NCI-H1436 treated with DMSO at 0.1 percent for 48 hours (cell line): ENCODE data around the gene PORCN.
"Not testable (repeated sequence)": the region's sequence is repeated elsewhere in the genome, so short reads cannot be mapped to it uniquely, and the experiment has no call there.

Experiments used
- DNase-seq: peaks from one replicate; lab custom pipeline; 2025; lab: John Stamatoyannopoulos, UW

Gene PORCN

GRCh38 chrX:48540480-48540879 is 31.7 kb downstream of the PORCN start:
- DNase-seq: no peak

- no peak for DNase-seq
Measured at GRCh38 chrX:48541140-48541814, 32.5 kb downstream of the PORCN start.

- DNase-seq: no peak
Measured at GRCh38 chrX:48548871-48549270, 40.1 kb downstream of the PORCN start.

GRCh38 chrX:48555731-48556325 is 47.0 kb downstream of the PORCN start:
- DNase-seq: not testable (repeated sequence)

DNA sequence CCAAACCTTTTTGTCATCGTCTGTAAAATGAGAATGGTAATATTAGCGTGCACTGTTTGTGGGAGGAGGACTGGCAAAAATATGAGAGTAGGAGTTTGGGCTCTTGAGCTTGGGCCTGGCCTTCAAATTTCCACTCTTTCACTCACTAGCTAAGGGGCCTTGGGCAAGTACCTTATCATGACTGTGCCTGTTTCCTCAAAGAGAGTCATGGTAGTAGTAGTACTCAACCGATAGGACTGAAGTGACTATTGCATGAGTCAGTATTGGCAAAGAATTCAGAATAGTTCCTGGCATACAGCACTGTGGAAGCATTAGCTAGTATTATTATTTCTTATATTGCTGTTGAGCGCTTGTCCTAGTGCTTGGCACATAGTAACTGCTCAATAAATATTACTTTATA is 49.5 kb downstream of the PORCN start:
- no peak for DNase-seq

GRCh38 chrX:48559636-48560035 is 50.8 kb downstream of the PORCN start:
- DNase-seq: no peak

DNA sequence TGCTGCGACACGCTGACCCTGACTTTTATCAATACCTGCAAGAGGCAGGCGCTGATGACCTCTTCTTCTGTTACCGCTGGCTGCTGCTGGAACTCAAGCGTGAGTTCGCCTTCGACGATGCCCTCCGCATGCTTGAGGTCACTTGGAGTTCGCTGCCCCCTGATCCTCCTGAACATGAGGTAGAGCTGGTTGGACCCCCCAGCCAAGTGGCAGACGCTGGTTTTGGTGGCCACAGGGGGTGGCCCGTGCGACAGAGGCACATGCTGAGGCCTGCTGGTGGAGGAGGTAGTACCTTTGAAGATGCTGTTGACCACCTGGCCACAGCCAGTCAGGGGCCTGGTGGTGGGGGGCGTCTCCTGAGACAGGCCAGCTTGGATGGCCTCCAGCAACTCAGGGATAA is 51.3 kb downstream of the PORCN start:
- no peak for DNase-seq

- DNase-seq: no peak
Measured at GRCh38 chrX:48560681-48561080, 51.9 kb downstream of the PORCN start.

GRCh38 chrX:48569958-48570357 is 61.2 kb downstream of the PORCN start:
- no peak for DNase-seq
